IgD-negative memory B cell (primary cell): Measurements from ENCODE around the gene SETD7. TPM values are rescaled to one million over a fixed set of nuclear protein-coding genes. Genes with fewer than 3 reads are reported as not detected.

Experiments
- H3K27ac Mint-ChIP-seq, 3 donors: one replicate each; pipeline ENCODE4 v1.8.0; 2020 to 2022; ENCODE audit warnings: mild to moderate bottlenecking in 3 of 3, mixed read lengths in 3 of 3, moderate library complexity in 1 of 3
- H3K27me3 Mint-ChIP-seq: one replicate; pipeline ENCODE4 v1.8.0; 2021; ENCODE audit warnings: mixed read lengths
- H3K36me3 Mint-ChIP-seq: one replicate; pipeline ENCODE4 v1.8.0; 2020; ENCODE audit warnings: mild to moderate bottlenecking, mixed read lengths
- H3K4me1 Mint-ChIP-seq, 3 donors: one replicate each; pipeline ENCODE4 v1.8.0; 2020 to 2022; ENCODE audit warnings: mixed read lengths in 3 of 3, mild to moderate bottlenecking in 1 of 3
- H3K4me3 Mint-ChIP-seq, 4 donors: one replicate each; pipeline ENCODE4 v1.8.0; 2020 to 2022; ENCODE audit warnings: mild to moderate bottlenecking in 4 of 4, mixed read lengths in 4 of 4, moderate library complexity in 3 of 4
- H3K9me3 Mint-ChIP-seq, 3 donors: one replicate each; pipeline ENCODE4 v1.8.0; 2020 to 2021; ENCODE audit warnings: mixed read lengths in 3 of 3, mild to moderate bottlenecking in 1 of 3
- polyA plus RNA-seq: library from polyadenylated mRNA; unstranded; fragments of 300-500 nt; fragmentation: Illumina TruSeq; gene quantifications from one replicate; pipeline ENCODE4 v1.2.3, GENCODE V29; 2021

The SETD7 gene
- polyA plus RNA-seq, 1 donor from 2014 or later: 2.0 TPM

DNA sequence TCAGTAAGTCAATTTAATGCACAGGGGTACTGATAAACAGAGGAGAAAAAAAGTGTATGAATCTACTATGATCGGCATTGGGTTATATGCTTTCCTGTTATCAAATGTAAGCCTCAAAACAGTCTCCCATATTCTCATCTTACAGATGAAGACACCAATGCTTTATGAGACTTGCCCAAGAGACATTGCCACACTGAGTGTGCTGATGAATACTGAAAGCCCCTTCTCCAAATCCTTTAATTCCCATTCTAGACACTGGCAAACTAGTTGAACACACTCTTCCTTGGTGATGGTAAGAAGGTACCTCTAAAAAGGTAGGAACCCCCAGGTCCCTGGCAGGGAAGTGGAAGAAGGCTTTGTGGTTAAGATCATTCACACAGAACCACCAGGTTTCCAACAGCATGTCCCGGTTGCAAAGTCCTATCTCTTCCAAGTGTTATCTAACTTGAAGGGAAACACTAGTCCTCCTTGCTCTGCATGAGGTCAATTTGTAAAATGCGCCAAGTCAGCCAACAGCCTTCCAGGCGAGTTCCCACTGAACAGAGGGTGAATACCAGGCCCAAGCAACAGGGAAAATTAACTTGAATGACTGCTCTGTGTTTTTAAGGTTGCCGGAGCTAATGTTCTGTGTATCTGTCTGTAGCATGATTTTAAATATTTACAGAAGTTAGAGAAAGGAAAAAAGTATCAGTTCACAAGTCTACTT is 5.1 kb downstream of the SETD7 start:
- H3K27ac Mint-ChIP-seq: no peak overlapping the region
- H3K27me3 Mint-ChIP-seq: no peaks in the 10 kb centered on the region
- peaks cover 0 to 2% (median 0%) of the 10 kb centered on the region in 3 donors for H3K9me3 Mint-ChIP-seq
- peaks cover 4% of the 10 kb centered on the region for H3K36me3 Mint-ChIP-seq
- no peak overlapping the region for H3K4me3 Mint-ChIP-seq
- peaks cover 9 to 44% (median 35%) of the 10 kb centered on the region in 3 donors for H3K4me1 Mint-ChIP-seq

GRCh38 chr4:139547979-139548378 is 8.0 kb downstream of the SETD7 start:
- Mint-ChIP-seq H3K4me1 (peaks cover 3 to 24% (median 19%) of the 10 kb centered on the region in 3 donors), H3K9me3 (no peaks in the 10 kb centered on the region), H3K4me3 (no peak overlapping the region), H3K27me3 (no peaks in the 10 kb centered on the region), H3K27ac (no peak overlapping the region), H3K36me3 (peaks cover 7% of the 10 kb centered on the region)

- peaks cover 0 to 1% (median 0%) of the 10 kb centered on the region in 3 donors for H3K4me1 Mint-ChIP-seq
- H3K27ac Mint-ChIP-seq: no peak overlapping the region
- no peaks in the 10 kb centered on the region for H3K27me3 Mint-ChIP-seq
- H3K9me3 Mint-ChIP-seq: no peaks in the 10 kb centered on the region
- peaks cover 12% of the 10 kb centered on the region for H3K36me3 Mint-ChIP-seq
- H3K4me3 Mint-ChIP-seq: no peak overlapping the region
Observed at GRCh38 chr4:139540632-139541031, 15.4 kb downstream of the SETD7 start.

DNA sequence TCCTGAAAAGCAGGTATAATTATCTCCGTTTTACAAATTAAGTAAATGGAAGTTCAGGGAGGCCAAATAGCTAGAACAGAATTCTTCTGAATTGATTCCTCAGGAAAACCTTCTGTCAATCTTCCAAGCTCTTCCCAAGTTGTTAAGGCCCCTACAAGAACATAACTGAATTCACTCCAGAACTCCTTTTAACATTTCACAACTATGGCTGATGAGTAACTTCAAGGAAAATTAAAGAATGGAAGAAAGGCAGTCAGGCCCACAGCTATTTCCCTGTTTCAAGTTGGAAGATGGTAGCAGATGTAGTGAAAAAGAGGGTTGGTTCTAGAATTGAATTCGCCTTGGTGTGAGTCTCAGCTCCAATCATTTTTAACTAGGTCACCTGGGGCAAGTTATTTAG is 15.9 kb downstream of the SETD7 start:
- Mint-ChIP-seq H3K27me3 (no peaks in the 10 kb centered on the region), H3K36me3 (peaks cover 12% of the 10 kb centered on the region), H3K9me3 (no peaks in the 10 kb centered on the region), H3K4me3 (no peak overlapping the region), H3K27ac (no peak overlapping the region), H3K4me1 (peaks cover 0 to 1% (median 0%) of the 10 kb centered on the region in 3 donors)

DNA sequence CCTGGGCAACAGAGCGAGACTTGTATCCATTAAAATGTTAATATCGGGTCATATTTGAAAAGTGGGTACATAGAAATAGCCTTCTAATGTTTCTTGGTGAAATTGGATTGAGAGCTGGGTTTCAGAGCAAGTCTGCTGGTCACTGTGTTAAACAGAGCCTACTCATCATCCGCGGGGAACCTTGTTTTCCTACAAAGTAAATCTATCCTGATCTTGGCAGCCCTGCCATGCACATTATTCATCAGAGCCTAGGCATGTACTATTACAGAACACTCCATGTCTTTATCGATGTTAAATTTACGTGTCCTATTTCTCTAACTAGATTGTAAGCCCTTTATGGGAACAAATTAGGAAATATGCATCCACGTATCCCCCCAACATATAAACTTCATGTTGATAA is 18.7 kb downstream of the SETD7 start:
- no peak overlapping the region for H3K27ac Mint-ChIP-seq
- no peak overlapping the region for H3K4me3 Mint-ChIP-seq
- H3K4me1 Mint-ChIP-seq: peaks cover 0 to 1% (median 0%) of the 10 kb centered on the region in 3 donors
- H3K9me3 Mint-ChIP-seq: no peaks in the 10 kb centered on the region
- H3K36me3 Mint-ChIP-seq: peaks cover 6% of the 10 kb centered on the region
- no peaks in the 10 kb centered on the region for H3K27me3 Mint-ChIP-seq

DNA sequence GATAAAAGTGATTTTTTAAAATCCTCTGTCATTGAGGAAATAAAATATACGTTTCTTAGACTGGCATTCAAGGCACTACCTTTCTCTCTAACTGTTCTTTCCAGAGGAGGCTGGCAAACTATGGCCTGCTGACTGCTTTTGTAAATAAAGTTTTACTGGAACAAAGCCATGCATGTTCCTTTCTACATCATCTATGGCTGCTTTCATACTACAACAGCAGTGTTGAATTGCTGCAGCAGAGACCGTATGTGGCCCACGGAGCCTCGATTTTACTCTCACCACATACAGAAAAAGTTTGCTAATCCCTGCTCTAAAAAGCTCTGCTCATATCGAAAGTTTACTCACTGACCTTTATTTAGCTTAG is 20.2 kb downstream of the SETD7 start:
- Mint-ChIP-seq H3K27ac (no peak overlapping the region), H3K27me3 (no peaks in the 10 kb centered on the region), H3K4me3 (no peak overlapping the region), H3K9me3 (no peaks in the 10 kb centered on the region), H3K36me3 (no peaks in the 10 kb centered on the region), H3K4me1 (peaks cover 0 to 1% (median 1%) of the 10 kb centered on the region in 3 donors)

GRCh38 chr4:139535228-139535870 is 20.7 kb downstream of the SETD7 start:
- Mint-ChIP-seq H3K9me3 (no peaks in the 10 kb centered on the region), H3K4me3 (no peak overlapping the region), H3K27ac (no peak overlapping the region)

DNA sequence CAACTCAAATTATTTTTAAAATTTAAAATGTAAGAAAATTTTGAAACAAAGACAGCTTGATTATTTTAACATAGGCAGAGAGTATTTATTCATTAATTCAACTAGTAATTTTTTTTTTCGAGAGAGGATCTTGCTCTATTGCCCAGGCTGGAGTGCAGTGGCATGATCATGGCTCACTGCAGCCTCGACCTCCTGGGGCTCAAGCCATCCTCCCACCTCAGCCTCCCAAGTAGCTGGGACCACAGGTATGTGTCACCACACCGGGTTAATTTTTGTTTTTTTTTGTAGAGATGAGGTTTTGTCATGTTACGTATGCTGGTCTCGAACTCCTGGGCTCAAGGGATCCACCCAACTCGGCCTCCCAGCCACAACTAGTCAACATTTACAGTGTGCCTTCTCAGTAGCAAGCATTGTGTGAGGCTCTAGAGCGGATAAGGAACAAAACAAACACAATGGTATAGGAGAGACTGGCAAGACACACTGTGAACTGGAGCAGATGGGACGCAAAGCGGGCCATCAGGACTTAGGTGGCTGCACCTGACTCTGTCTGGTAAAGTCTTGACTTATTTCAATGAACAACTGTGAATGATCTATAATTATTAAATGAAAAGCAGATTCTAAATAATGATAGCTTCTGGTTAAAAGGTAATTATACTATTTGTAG is 21.6 kb downstream of the SETD7 start:
- no peak overlapping the region for H3K27ac Mint-ChIP-seq

More at GRCh38 chr4:139535228-139535870, 20.7 kb downstream of the SETD7 start:
- peaks cover 0 to 2% (median 1%) of the 10 kb centered on the region in 3 donors for H3K4me1 Mint-ChIP-seq
- H3K36me3 Mint-ChIP-seq: no peaks in the 10 kb centered on the region
- no peaks in the 10 kb centered on the region for H3K27me3 Mint-ChIP-seq

GRCh38 chr4:139533511-139533910 is 22.5 kb downstream of the SETD7 start:
- Mint-ChIP-seq H3K4me1 (peaks cover 0 to 2% (median 1%) of the 10 kb centered on the region in 3 donors), H3K4me3 (no peak overlapping the region), H3K36me3 (no peaks in the 10 kb centered on the region), H3K27ac (no peak overlapping the region), H3K9me3 (no peaks in the 10 kb centered on the region), H3K27me3 (no peaks in the 10 kb centered on the region)

More for the DNA sequence above, 21.6 kb downstream of the SETD7 start:
- Mint-ChIP-seq H3K4me1 (peaks cover 0 to 2% (median 1%) of the 10 kb centered on the region in 3 donors), H3K27me3 (no peaks in the 10 kb centered on the region), H3K36me3 (no peaks in the 10 kb centered on the region), H3K4me3 (no peak overlapping the region), H3K9me3 (no peaks in the 10 kb centered on the region)

DNA sequence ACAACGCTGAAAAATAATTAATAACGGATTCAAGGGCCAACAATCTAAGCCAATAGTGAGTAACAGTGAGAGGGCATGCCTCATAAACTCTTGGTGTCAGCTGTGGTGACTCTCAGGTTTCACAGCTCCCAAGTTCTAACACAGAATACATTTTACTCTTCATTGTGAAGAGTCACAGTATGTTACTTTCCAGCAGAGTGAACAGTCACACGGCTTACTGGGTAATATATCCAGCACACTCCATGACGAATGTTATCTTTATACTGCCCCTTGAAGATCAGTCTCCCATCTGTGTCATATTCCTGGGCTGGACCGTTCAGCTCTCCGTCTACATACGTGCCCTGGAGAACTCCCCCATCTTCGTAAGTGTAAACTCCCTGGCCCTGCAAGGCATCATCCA is 23.1 kb downstream of the SETD7 start:
- peaks cover 0 to 2% (median 1%) of the 10 kb centered on the region in 3 donors for H3K4me1 Mint-ChIP-seq
- peak overlapping the region in 1 of 3 donors; percentile 60 for H3K27ac Mint-ChIP-seq
- no peaks in the 10 kb centered on the region for H3K36me3 Mint-ChIP-seq
- H3K9me3 Mint-ChIP-seq: no peaks in the 10 kb centered on the region
- no peaks in the 10 kb centered on the region for H3K27me3 Mint-ChIP-seq
- no peak overlapping the region for H3K4me3 Mint-ChIP-seq

DNA sequence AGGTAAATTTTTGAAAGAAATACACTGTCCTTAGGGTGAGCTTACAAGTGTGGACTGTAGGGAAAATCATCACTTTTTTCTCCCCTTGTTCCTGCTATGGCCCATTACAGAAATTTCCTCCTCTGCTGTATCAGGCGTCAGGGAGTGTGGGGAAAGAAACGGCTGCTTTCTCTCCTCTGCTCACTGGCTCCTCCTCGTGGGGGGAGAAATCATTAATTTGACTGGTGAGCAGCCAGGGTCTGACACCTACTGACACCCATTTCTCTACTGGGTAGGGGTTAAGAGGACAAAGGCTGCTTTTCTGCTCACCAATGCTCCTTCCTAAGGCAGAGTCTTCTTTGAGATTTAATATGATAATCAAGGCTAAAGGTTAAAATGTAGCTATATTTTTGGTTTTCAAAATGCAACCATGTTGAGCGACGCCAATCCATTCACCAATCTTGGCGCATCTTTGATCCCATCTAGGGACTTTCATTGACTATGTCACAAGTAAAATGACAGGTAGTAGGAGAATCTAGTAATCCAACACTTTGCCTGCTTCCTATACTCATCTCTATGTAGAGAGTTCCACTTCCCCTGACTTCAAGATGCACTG is 25.1 kb downstream of the SETD7 start:
- Mint-ChIP-seq H3K4me3 (no peak overlapping the region), H3K9me3 (no peaks in the 10 kb centered on the region), H3K36me3 (peaks cover 3% of the 10 kb centered on the region), H3K27ac (no peak overlapping the region), H3K4me1 (peaks cover 0 to 5% (median 0%) of the 10 kb centered on the region in 3 donors), H3K27me3 (no peaks in the 10 kb centered on the region)

DNA sequence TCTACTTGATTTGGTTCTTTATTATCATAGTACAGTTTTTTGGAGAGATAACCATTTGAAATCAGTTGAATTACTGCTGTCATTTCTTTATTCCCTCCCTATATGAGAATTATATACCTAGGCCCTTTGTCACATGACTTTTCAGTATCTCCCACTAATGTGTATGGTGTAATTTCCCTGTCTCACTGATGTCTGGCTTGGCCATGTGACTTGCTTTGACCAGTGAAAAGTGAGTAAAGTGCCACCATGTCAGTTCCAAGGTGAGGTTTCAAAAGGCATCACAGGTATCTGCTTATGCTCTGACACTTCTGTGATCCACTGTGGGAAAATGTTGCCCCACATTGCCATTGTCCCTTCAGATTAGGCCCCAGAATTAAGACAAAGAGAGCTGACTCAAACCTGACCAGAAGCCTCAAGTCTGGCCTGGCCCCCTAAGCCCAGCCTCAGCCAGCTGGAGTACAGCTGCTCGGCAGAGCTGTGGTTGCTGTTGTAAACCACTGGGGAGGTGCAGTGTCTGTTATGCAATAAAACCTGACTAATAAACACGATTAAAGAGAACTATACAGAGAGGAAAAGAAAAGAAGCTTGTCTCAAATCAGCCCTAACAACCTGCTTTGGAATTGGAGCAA is 27.5 kb downstream of the SETD7 start:
- peaks cover 6 to 14% (median 8%) of the 10 kb centered on the region in 3 donors for H3K4me1 Mint-ChIP-seq
- no peaks in the 10 kb centered on the region for H3K27me3 Mint-ChIP-seq
- no peaks in the 10 kb centered on the region for H3K9me3 Mint-ChIP-seq
- peaks cover 8% of the 10 kb centered on the region for H3K36me3 Mint-ChIP-seq
- H3K4me3 Mint-ChIP-seq: peak overlapping the region in 1 of 4 donors; percentile 41
- H3K27ac Mint-ChIP-seq: no peak overlapping the region

DNA sequence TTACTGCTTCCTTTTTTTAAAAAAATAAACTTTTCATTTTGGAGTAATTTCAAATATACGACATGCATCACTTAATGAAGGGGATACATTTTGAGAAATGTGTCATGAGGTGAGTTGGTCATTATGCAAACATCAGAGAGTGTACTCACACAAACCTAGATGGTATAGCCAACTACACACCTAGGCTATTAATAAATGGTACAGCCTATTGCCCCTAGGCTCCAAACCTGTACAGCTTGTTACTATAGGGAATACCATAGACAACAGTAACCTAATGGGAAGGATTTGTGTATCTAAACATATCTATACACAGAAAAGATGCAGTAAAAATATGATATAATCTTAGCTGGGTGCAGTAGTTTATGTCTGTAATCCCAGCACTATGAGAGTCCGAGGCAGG is 29.1 kb downstream of the SETD7 start:
- H3K27me3 Mint-ChIP-seq: no peaks in the 10 kb centered on the region
- H3K36me3 Mint-ChIP-seq: peaks cover 12% of the 10 kb centered on the region
- H3K4me3 Mint-ChIP-seq: no peak overlapping the region
- no peaks in the 10 kb centered on the region for H3K9me3 Mint-ChIP-seq
- H3K27ac Mint-ChIP-seq: no peak overlapping the region
- peaks cover 6 to 14% (median 10%) of the 10 kb centered on the region in 3 donors for H3K4me1 Mint-ChIP-seq

GRCh38 chr4:139525414-139525813 is 30.6 kb downstream of the SETD7 start:
- Mint-ChIP-seq H3K4me3 (peak overlapping the region in 1 of 4 donors; percentile 28), H3K4me1 (peaks cover 6 to 12% (median 10%) of the 10 kb centered on the region in 3 donors), H3K36me3 (peaks cover 12% of the 10 kb centered on the region), H3K9me3 (no peaks in the 10 kb centered on the region), H3K27me3 (no peaks in the 10 kb centered on the region), H3K27ac (no peak overlapping the region)
